NB4 (cell line): ENCODE data around the gene KDELR1.

Source experiments
- TF ChIP-seq, protein P1 (sequence below): IDR thresholded peaks from 2 replicates; pipeline ENCODE4 v1.6.1; 2011; ENCODE audit warnings: low read depth, low read length
- TF ChIP-seq, protein P2 (sequence below): IDR thresholded peaks from one replicate; pipeline ENCODE4 v1.5.1; 2012; ENCODE audit warnings: low read depth, low read length

DNA sequence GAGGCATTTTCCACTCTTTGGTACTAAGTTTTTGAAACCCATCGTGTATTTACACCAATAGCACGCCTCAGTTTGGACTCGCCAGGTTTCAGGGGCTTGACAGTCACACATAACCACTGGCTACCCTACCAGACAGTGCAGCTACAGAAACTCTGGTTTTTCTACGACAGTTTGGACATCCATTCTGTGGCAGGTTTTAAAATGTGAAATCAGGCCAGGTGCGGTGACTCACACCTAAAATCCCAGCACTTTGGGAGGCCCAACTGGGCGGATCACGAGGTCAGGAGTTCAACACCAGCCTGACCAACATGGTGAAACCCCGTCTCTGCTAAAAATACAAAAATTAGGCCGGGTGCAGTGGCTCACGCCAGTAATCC, 13.2 kb downstream of the KDELR1 start:
- TF ChIP-seq, protein P1, sequence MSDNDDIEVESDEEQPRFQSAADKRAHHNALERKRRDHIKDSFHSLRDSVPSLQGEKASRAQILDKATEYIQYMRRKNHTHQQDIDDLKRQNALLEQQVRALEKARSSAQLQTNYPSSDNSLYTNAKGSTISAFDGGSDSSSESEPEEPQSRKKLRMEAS, result no peak
- TF ChIP-seq, protein P2, sequence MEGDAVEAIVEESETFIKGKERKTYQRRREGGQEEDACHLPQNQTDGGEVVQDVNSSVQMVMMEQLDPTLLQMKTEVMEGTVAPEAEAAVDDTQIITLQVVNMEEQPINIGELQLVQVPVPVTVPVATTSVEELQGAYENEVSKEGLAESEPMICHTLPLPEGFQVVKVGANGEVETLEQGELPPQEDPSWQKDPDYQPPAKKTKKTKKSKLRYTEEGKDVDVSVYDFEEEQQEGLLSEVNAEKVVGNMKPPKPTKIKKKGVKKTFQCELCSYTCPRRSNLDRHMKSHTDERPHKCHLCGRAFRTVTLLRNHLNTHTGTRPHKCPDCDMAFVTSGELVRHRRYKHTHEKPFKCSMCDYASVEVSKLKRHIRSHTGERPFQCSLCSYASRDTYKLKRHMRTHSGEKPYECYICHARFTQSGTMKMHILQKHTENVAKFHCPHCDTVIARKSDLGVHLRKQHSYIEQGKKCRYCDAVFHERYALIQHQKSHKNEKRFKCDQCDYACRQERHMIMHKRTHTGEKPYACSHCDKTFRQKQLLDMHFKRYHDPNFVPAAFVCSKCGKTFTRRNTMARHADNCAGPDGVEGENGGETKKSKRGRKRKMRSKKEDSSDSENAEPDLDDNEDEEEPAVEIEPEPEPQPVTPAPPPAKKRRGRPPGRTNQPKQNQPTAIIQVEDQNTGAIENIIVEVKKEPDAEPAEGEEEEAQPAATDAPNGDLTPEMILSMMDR, result no peak
